Neural crest cell (in vitro differentiated cells): Measurements from ENCODE around the gene FOXL2NB. TPM values are rescaled to one million over a fixed set of nuclear protein-coding genes. Genes with fewer than 3 reads are reported as not detected.

Experiments
- DNase-seq: peaks from one replicate; pipeline ENCODE4 v3.0.0; 2021; ENCODE audit warnings: low read depth, mixed read lengths, low spot score
- H3K27ac Mint-ChIP-seq: one replicate; pipeline ENCODE4 v1.8.0; 2021; ENCODE audit warnings: mild to moderate bottlenecking, mixed read lengths; ENCODE audit not compliant: unreplicated experiment
- H3K27me3 Mint-ChIP-seq: 2 replicates; pipeline ENCODE4 v1.8.0; 2021; ENCODE audit warnings: low read depth, mild to moderate bottlenecking, mixed read lengths
- H3K36me3 Mint-ChIP-seq: 2 replicates; pipeline ENCODE4 v1.8.0; 2021; ENCODE audit warnings: low read depth, mild to moderate bottlenecking, mixed read lengths
- H3K4me1 Mint-ChIP-seq: 2 replicates; pipeline ENCODE4 v1.8.0; 2021; ENCODE audit warnings: mixed read lengths
- H3K4me3 Mint-ChIP-seq: one replicate; pipeline ENCODE4 v1.8.0; 2021; ENCODE audit warnings: mild to moderate bottlenecking, mixed read lengths
- H3K9me3 Mint-ChIP-seq: 2 replicates; pipeline ENCODE4 v1.8.0; 2021; ENCODE audit warnings: mixed read lengths
- CTCF ChIP-seq: fragments of 200-600 bp; sonication (generic); conservative IDR thresholded peaks from 2 replicates; pipeline ENCODE4 v1.5.0; 2021; ENCODE audit warnings: antibody characterized with exemption, mild to moderate bottlenecking
- total RNA-seq: library from RNA; stranded (reverse); gene quantifications from 2 replicates; pipeline ENCODE4 v1.2.1, GENCODE V29; 2021

Gene FOXL2NB
- total RNA-seq, 1 donor from 2014 or later = not detected

GRCh38 chr3:138950006-138950644 is 3.1 kb downstream of the FOXL2NB start:
- no peak for DNase-seq
- Mint-ChIP-seq H3K9me3 (no peaks in the 10 kb centered on the region), H3K4me1 (peaks cover 12% of the 10 kb centered on the region), H3K27me3 (peaks cover 93% of the 10 kb centered on the region), H3K4me3 (peak overlapping the region; percentile 49), H3K27ac (no peak overlapping the region), H3K36me3 (no peaks in the 10 kb centered on the region)
- no peak for TF ChIP-seq CTCF

- no peaks in the 10 kb centered on the region for H3K36me3 Mint-ChIP-seq
- H3K9me3 Mint-ChIP-seq = no peaks in the 10 kb centered on the region
- peaks cover 10% of the 10 kb centered on the region for H3K4me1 Mint-ChIP-seq
- H3K27ac Mint-ChIP-seq = no peak overlapping the region
- peak overlapping the region; percentile 49 for H3K4me3 Mint-ChIP-seq
- H3K27me3 Mint-ChIP-seq = peaks cover 94% of the 10 kb centered on the region
- no peak for DNase-seq
- no peak for TF ChIP-seq CTCF
Measured at GRCh38 chr3:138950701-138951100, 3.7 kb downstream of the FOXL2NB start.

- Mint-ChIP-seq H3K27ac (no peak overlapping the region), H3K4me1 (no peaks in the 10 kb centered on the region), H3K4me3 (no peak overlapping the region), H3K27me3 (peaks cover 53% of the 10 kb centered on the region), H3K36me3 (no peaks in the 10 kb centered on the region), H3K9me3 (peaks cover 11% of the 10 kb centered on the region)
- TF ChIP-seq CTCF = no peak
- DNase-seq = no peak
Measured at GRCh38 chr3:138960417-138960852, 13.4 kb downstream of the FOXL2NB start.

GRCh38 chr3:138962854-138963560 is 16.0 kb downstream of the FOXL2NB start:
- TF ChIP-seq CTCF = no peak
- Mint-ChIP-seq H3K9me3 (peaks cover 14% of the 10 kb centered on the region), H3K27ac (no peak overlapping the region), H3K27me3 (peaks cover 46% of the 10 kb centered on the region), H3K4me1 (no peaks in the 10 kb centered on the region), H3K36me3 (no peaks in the 10 kb centered on the region), H3K4me3 (no peak overlapping the region)
- DNase-seq = no peak

- Mint-ChIP-seq H3K36me3 (no peaks in the 10 kb centered on the region), H3K9me3 (peaks cover 14% of the 10 kb centered on the region), H3K27ac (no peak overlapping the region), H3K4me3 (no peak overlapping the region), H3K27me3 (peaks cover 41% of the 10 kb centered on the region), H3K4me1 (no peaks in the 10 kb centered on the region)
- TF ChIP-seq CTCF = no peak
- DNase-seq = no peak
Measured at GRCh38 chr3:138964264-138964663, 17.2 kb downstream of the FOXL2NB start.
